Embryonic facial prominence (tissue), 1 donor: Measurements from ENCODE around the gene STC2.
"Not testable (repeated sequence)": the region's sequence is repeated elsewhere in the genome, so short reads cannot be mapped to it uniquely, and the experiment has no call there.

Experiments
- DNase-seq: peaks from one replicate; pipeline ENCODE4 v3.0.0-alpha.2; 2016; ENCODE audit errors: extremely low spot score

Gene STC2, protein sequence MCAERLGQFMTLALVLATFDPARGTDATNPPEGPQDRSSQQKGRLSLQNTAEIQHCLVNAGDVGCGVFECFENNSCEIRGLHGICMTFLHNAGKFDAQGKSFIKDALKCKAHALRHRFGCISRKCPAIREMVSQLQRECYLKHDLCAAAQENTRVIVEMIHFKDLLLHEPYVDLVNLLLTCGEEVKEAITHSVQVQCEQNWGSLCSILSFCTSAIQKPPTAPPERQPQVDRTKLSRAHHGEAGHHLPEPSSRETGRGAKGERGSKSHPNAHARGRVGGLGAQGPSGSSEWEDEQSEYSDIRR

GRCh38 chr5:173327948-173328843 is at the start of gene STC2:
Gene STC2, minus strand, starts transcription at chr5:173328414. Its CDS starts 221 bp downstream, at chr5:173328193.
- DNase-seq = no peak

DNA sequence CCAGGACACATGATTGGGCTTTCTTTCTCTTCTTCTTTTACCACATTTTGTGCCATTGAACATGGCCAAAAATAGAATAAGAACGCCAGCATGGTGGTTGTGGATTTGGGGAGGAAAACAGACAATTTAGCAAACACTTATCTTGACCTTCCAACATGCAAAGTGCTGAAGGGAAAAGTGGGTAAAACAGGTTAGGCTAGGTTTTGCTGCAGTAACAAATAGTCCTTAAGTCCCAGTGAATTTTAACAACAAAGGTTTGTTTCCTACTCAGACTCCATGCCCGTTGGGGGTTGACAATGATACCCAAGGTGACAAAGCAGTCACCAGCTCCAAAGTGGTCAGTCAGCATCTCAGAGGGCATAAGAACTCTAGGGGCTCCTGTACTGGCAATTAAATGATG is 43.2 kb upstream of the STC2 start:
- DNase-seq = no peak

DNA sequence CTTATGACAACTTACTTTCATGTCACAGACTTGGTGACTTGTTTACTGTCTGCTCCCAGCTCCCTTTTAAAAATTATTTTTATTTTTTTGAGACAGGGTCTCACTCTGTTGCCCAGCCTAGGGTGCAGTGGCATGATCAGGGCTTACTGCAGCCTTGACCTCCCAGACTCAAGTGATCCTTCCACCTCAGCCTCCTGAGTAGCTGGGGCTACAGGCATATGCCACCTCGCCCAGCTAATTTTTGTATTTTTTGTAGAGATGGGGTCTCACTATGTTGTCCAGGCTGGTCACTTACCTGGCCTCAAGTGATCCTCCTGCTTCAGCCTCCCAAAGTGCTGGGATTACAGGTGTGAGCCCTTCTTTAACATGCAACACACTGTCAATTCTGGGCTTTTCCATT is 35.2 kb upstream of the STC2 start:
- not testable (repeated sequence) for DNase-seq

- DNase-seq = no peak
Observed at GRCh38 chr5:173355561-173355960, 27.3 kb upstream of the STC2 start.

GRCh38 chr5:173354645-173355044 is 26.4 kb upstream of the STC2 start:
- DNase-seq = no peak

DNA sequence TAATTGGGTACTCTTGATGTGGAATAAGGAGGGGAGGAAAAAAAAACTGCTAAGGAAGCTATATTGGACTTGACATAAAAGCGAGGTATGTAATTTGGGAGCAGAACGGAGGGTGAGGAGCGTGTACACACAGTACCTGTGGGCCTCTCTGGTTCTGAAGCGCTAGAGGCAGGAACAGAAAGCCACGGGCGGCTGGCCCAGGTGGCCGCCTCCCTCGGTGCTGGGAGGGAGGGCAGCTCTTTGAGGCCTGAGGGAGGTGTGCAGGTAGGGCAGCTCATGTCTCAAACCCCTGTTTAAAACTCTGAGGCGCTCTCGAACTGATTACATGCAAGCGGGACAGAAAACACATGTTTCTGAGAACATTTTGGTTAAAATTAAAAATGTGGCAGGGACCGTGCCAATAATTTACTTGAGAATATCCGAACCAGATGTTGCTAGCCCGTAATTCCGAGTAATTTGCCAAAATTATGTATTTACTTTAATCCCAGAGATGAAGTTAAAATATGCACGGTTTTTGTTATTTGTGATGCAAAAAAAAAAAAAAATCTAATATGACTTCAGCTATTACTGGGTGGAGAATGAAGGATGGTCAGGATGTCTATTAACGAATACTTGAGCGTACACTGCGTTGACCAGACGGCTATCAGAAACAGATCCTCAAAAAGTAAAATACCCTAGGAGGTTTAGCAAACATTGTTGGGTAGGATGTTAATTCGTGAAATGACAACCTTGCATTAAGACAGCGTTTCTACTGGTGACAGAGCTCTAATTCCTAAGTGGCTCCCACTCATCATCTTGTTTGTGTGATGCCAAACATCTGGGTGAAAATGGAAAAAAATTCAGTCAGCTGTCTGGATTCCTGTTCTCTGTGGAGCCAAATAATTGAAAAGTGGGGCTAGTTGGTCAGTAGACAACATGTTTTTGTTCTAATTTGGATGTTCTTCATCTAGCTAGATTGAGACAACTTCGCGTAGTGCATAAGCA is 24.4 kb upstream of the STC2 start:
- no peak for DNase-seq

GRCh38 chr5:173342813-173343755 is 14.9 kb upstream of the STC2 start:
- no peak for DNase-seq

GRCh38 chr5:173341961-173342430 is 13.8 kb upstream of the STC2 start:
- DNase-seq = no peak

- no peak for DNase-seq
Observed at GRCh38 chr5:173340984-173341383, 12.8 kb upstream of the STC2 start.

GRCh38 chr5:173340451-173340850 is 12.2 kb upstream of the STC2 start:
- DNase-seq = no peak

DNA sequence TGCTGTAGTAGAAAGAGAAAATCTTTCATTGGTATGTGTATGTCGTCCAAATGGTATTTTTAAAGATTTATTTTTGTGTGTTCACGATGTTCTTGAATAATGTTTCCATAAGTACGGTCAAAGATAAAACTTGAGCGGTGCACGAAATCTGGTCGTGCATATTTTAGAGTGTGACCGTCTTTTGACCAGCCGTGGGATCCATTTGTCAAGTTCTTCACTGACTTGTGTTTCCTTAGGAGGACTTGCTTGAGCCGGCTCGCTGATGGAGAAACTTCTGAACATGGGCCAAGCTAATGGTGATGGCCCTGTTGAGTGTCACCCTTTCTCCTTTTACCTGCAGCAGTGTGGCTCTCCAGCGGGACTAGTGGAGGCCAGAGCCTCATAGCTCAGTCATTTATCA is 11.1 kb upstream of the STC2 start:
- no peak for DNase-seq

DNA sequence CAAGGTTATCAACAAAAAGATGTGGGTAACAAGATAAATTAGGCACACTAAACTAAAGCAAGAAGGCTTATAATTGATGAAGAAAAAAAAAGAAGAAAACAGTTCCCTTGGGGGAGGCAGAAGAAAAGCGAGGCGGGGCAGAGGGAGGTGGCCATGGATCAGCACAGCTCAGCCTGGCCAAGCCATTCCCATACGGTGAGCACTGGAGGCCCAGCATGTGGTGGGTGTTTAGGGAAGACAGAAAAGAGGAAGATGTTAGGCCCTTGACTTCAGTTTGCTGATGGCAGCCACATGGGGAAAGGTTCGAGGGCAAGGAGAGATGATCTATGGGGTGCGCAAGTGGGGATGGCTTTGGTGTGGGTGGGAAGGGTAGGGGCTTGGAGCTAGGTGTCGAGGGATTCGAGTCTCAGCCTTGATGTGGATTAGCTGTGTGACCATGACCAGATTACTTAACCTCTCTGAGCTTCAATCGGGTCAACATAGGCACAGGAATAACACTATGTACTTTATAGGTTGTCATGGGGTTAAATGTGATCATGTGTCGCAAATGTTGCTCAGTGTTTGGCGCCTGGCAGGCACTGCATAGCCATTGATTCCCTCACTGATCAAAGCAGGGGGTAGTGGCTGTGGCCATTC is 10.3 kb upstream of the STC2 start:
- DNase-seq = no peak

DNA sequence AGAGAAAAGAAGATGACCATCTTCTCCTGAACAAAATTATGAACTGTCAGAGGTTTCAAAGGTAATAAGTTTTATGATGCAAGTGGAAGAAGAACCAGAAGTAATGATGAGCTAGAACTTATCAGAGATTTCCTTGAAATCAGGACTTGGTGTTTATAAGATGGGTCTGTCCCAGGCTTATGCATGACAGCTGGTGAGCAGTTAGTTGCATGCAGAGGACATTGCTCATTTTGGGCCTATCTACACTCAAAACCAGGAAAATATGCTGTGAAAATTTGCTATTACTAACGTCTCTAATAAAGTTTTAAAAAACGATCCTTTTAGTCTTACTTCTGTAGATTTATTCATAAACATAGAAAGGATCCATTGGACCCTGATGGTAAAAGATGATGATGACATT is 6.6 kb upstream of the STC2 start:
- DNase-seq = no peak

DNA sequence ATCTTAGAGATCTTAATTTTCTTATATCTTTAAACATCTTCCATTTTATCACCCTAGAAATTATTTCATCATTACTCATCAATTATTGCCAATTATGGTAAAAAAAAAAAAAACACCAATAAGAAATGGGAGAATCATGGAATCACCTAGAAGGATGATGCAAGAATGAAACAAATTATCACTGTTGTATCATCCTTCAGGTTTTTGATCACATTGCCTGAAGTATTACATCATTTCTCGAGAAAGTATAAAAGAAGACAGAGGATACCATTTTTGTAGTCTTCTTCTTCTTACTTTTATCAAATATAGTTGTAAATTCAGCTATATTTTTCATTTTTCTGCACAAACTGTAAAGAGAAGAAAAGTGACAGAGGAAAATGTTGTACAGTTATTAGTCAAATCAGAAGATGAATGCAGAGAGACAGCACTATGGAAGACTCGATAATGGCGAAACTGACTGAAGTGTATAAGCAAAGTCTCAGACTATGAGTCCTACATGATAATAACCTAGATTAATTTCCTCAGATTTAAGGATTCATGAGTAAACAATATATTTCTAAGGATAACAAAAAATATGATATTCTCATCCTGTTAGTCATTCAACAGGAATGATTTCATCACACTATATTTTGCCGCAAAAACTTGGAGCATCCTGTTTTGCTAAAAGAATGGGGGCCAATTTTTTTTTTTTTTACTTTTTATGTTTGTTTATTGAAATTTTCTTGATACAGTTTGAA is 5.9 kb upstream of the STC2 start:
- no peak for DNase-seq

GRCh38 chr5:173331956-173332479 is 3.8 kb upstream of the STC2 start:
- peak; percentile 56 for DNase-seq

DNA sequence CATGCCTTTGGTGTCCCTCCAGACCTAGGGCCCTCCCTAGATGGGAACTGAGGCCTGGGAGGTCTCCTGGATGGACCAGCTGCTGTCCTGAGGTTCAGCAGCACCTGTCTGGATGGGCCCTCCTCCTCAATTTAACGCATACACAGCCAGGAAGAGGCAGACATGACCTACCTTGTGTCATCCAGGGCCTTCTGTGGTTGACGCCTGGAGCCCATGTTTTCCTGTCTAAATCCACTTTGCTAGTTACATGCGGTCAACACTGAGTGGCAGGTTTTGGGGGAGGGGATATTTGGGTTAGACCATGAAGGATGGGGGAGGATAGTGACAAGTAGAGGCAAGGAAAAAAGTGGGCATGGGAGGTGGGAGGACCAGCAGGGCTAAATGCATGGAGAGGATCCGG is 3.1 kb upstream of the STC2 start:
- no peak for DNase-seq

- DNase-seq = no peak
Observed at GRCh38 chr5:173330338-173331206, 2.4 kb upstream of the STC2 start.
